HEK293 (cell line): ENCODE measurements around the gene HSD17B4.

ENCODE experiments used
- BCL11A ChIP-seq: fragments of 450-650 bp; formaldehyde crosslinking; IDR thresholded peaks from 2 replicates; pipeline ENCODE4 v1.5.1; 2016; ENCODE audit warnings: low read depth, missing biosample characterization, missing genetic modification characterization
- GLI4 ChIP-seq: fragments of 450-650 bp; formaldehyde crosslinking; IDR thresholded peaks from 2 replicates; pipeline ENCODE4 v1.5.1; 2016; ENCODE audit warnings: missing biosample characterization, missing genetic modification characterization
- KLF10 ChIP-seq: fragments of 450-650 bp; IDR thresholded peaks from 2 replicates; pipeline ENCODE4 v1.5.1; 2018; ENCODE audit warnings: missing biosample characterization, mild to moderate bottlenecking, missing genetic modification characterization
- KLF8 ChIP-seq: fragments of 450-650 bp; formaldehyde crosslinking; IDR thresholded peaks from 2 replicates; pipeline ENCODE4 v1.5.1; 2016; ENCODE audit warnings: missing biosample characterization, missing genetic modification characterization
- MYNN ChIP-seq: fragments of 450-650 bp; formaldehyde crosslinking; IDR thresholded peaks from 2 replicates; pipeline ENCODE4 v1.5.1; 2016; ENCODE audit warnings: missing biosample characterization, missing genetic modification characterization, borderline replicate concordance
- SP2 ChIP-seq: fragments of 450-650 bp; formaldehyde crosslinking; IDR thresholded peaks from 2 replicates; pipeline ENCODE4 v1.5.1; 2016; ENCODE audit warnings: missing biosample characterization, missing genetic modification characterization
- TCF7L2 ChIP-seq: IDR thresholded peaks from 2 replicates; pipeline ENCODE4 v1.6.1; 2011; ENCODE audit warnings: low read depth, mild to moderate bottlenecking, inconsistent platforms, low read length, moderate library complexity, borderline replicate concordance
- ZBTB17 ChIP-seq: fragments of 450-650 bp; formaldehyde crosslinking; IDR thresholded peaks from 2 replicates; pipeline ENCODE4 v1.5.1; 2016; ENCODE audit warnings: missing biosample characterization, missing genetic modification characterization
- ZBTB20 ChIP-seq: fragments of 450-650 bp; formaldehyde crosslinking; IDR thresholded peaks from 2 replicates; pipeline ENCODE4 v1.5.1; 2016; ENCODE audit warnings: missing biosample characterization, missing genetic modification characterization
- ZFP69B ChIP-seq: fragments of 450-650 bp; formaldehyde crosslinking; IDR thresholded peaks from 2 replicates; pipeline ENCODE4 v1.5.1; 2016; ENCODE audit warnings: missing biosample characterization, missing genetic modification characterization
- ZIC2 ChIP-seq: fragments of 450-650 bp; formaldehyde crosslinking; IDR thresholded peaks from 2 replicates; pipeline ENCODE4 v1.5.1; 2016; ENCODE audit warnings: missing biosample characterization, missing genetic modification characterization
- ZNF138 ChIP-seq: fragments of 450-650 bp; formaldehyde crosslinking; IDR thresholded peaks from 2 replicates; pipeline ENCODE4 v1.5.1; 2016; ENCODE audit warnings: missing biosample characterization, missing genetic modification characterization, borderline replicate concordance
- ZNF157 ChIP-seq: fragments of 450-650 bp; formaldehyde crosslinking; IDR thresholded peaks from 2 replicates; pipeline ENCODE4 v1.5.1; 2016; ENCODE audit warnings: missing biosample characterization, missing genetic modification characterization
- ZNF248 ChIP-seq: fragments of 450-650 bp; formaldehyde crosslinking; IDR thresholded peaks from 2 replicates; pipeline ENCODE4 v1.5.1; 2017; ENCODE audit warnings: missing biosample characterization, missing genetic modification characterization
- ZNF324 ChIP-seq: fragments of 450-650 bp; formaldehyde crosslinking; IDR thresholded peaks from 2 replicates; pipeline ENCODE4 v1.5.1; 2016; ENCODE audit warnings: missing biosample characterization, missing genetic modification characterization
- ZNF354C ChIP-seq: fragments of 450-650 bp; formaldehyde crosslinking; IDR thresholded peaks from 2 replicates; pipeline ENCODE4 v1.5.1; 2016; ENCODE audit warnings: missing biosample characterization, missing genetic modification characterization, low read depth, borderline replicate concordance
- ZNF366 ChIP-seq: fragments of 450-650 bp; formaldehyde crosslinking; conservative IDR thresholded peaks from 2 replicates; pipeline ENCODE4 v1.5.1; 2016; ENCODE audit warnings: missing biosample characterization, missing genetic modification characterization
- ZNF37A ChIP-seq: fragments of 450-650 bp; IDR thresholded peaks from 2 replicates; pipeline ENCODE4 v1.5.1; 2018; ENCODE audit warnings: missing biosample characterization, missing genetic modification characterization
- ZNF473 ChIP-seq: fragments of 450-650 bp; formaldehyde crosslinking; IDR thresholded peaks from 2 replicates; pipeline ENCODE4 v1.5.1; 2017; ENCODE audit warnings: missing biosample characterization, missing genetic modification characterization
- ZNF629 ChIP-seq: fragments of 450-650 bp; formaldehyde crosslinking; IDR thresholded peaks from 2 replicates; pipeline ENCODE4 v1.5.1; 2017; ENCODE audit warnings: missing biosample characterization, missing genetic modification characterization
- ZNF654 ChIP-seq: fragments of 450-650 bp; formaldehyde crosslinking; IDR thresholded peaks from 2 replicates; pipeline ENCODE4 v1.5.1; 2016; ENCODE audit warnings: low read depth, missing biosample characterization, missing genetic modification characterization
- ZNF677 ChIP-seq: fragments of 450-650 bp; IDR thresholded peaks from 2 replicates; pipeline ENCODE4 v1.5.0; 2018; ENCODE audit warnings: missing biosample characterization, mild to moderate bottlenecking, missing genetic modification characterization, moderate library complexity
- ZNF76 ChIP-seq: fragments of 450-650 bp; formaldehyde crosslinking; IDR thresholded peaks from 2 replicates; pipeline ENCODE4; 2016; ENCODE audit warnings: low read depth, missing biosample characterization, missing genetic modification characterization, borderline replicate concordance
- ZNF768 ChIP-seq: fragments of 450-650 bp; formaldehyde crosslinking; IDR thresholded peaks from 2 replicates; pipeline ENCODE4 v1.5.1; 2018; ENCODE audit warnings: missing biosample characterization, mild to moderate bottlenecking, missing genetic modification characterization
- ZSCAN30 ChIP-seq: fragments of 450-650 bp; IDR thresholded peaks from 2 replicates; pipeline ENCODE4 v1.5.1; 2018; ENCODE audit warnings: missing biosample characterization, mild to moderate bottlenecking, missing genetic modification characterization, moderate library complexity
- TF ChIP-seq, protein P1 (sequence below): fragments of 450-650 bp; formaldehyde crosslinking; IDR thresholded peaks from 2 replicates; pipeline ENCODE4 v1.5.1; 2016; ENCODE audit warnings: missing biosample characterization, missing genetic modification characterization
- TF ChIP-seq, protein P2 (sequence below): fragments of 450-650 bp; formaldehyde crosslinking; IDR thresholded peaks from 2 replicates; pipeline ENCODE4 v1.5.1; 2016; ENCODE audit warnings: missing biosample characterization, missing genetic modification characterization
- TF ChIP-seq, protein P3 (sequence below): fragments of 450-650 bp; formaldehyde crosslinking; IDR thresholded peaks from 2 replicates; pipeline ENCODE4 v1.5.1; 2016; ENCODE audit warnings: missing biosample characterization, missing genetic modification characterization, low read depth
- TF ChIP-seq, protein P4 (sequence below): fragments of 450-650 bp; formaldehyde crosslinking; IDR thresholded peaks from 2 replicates; pipeline ENCODE4 v1.5.0; 2017; ENCODE audit warnings: missing biosample characterization, missing genetic modification characterization, borderline replicate concordance
- TF ChIP-seq, protein P5 (sequence below): fragments of 450-650 bp; formaldehyde crosslinking; IDR thresholded peaks from 2 replicates; pipeline ENCODE4 v1.5.1; 2016; ENCODE audit warnings: missing biosample characterization, missing genetic modification characterization
- TF ChIP-seq, protein P6 (sequence below): fragments of 450-650 bp; formaldehyde crosslinking; IDR thresholded peaks from 2 replicates; pipeline ENCODE4 v1.5.1; 2017; ENCODE audit warnings: missing biosample characterization, missing genetic modification characterization

The HSD17B4 gene

DNA sequence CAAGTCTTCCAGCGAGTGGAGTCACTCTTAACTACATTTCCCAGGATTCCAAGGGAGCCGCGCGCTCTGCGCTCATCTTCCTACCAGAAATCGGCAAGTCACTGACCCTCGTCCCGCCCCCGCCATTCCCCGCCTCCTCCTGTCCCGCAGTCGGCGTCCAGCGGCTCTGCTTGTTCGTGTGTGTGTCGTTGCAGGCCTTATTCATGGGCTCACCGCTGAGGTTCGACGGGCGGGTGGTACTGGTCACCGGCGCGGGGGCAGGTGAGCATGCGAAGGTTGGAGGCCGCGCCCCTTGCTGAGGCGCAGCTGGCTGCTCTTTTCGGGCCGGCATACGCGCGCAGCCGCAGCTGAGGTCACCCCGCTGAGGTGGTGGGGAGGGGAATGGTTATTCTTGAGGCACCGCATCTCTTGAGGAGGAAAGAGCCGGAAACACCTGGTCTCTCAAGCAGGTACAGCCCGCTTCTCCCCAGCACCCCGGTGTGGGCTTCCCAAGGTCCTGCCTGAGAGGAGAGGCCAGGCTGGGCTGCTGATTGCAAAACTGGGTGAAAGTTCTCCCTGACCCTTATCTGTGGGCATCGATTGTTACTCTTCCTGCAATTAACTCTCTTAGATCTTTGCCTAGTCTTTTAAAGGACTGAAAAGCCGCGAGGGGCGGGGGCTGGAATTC, at the start of gene HSD17B4 (continued):
- TF ChIP-seq, protein P1, sequence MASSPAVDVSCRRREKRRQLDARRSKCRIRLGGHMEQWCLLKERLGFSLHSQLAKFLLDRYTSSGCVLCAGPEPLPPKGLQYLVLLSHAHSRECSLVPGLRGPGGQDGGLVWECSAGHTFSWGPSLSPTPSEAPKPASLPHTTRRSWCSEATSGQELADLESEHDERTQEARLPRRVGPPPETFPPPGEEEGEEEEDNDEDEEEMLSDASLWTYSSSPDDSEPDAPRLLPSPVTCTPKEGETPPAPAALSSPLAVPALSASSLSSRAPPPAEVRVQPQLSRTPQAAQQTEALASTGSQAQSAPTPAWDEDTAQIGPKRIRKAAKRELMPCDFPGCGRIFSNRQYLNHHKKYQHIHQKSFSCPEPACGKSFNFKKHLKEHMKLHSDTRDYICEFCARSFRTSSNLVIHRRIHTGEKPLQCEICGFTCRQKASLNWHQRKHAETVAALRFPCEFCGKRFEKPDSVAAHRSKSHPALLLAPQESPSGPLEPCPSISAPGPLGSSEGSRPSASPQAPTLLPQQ (tag by site-specific recombination) = peak; percentile 79
- TF ChIP-seq ZNF768 (tag by site-specific recombination) (no peak), ZBTB20 (tag by site-specific recombination) (peak; percentile 84), ZNF76 (tag by site-specific recombination) (peak; percentile 90), GLI4 (no peak), ZSCAN30 (tag by site-specific recombination) (peak; percentile 64; the same call in 1 of the 2 replicates), ZNF654 (tag by site-specific recombination) (no peak), ZNF366 (peak; percentile 48; the same call in 1 of the 2 replicates), SP2 (peak; percentile 77), ZNF138 (no peak), ZIC2 (peak; percentile 98), KLF8 (tag by site-specific recombination) (peak; percentile 57; the same call in 1 of the 2 replicates), ZNF629 (tag by site-specific recombination) (peak; percentile 51; the same call in 1 of the 2 replicates), ZBTB17 (tag by site-specific recombination) (peak; percentile 99), TCF7L2 (peak; percentile 69; the same call in 1 of the 2 replicates), ZFP69B (tag by site-specific recombination) (no peak; the same call in 1 of the 2 replicates), MYNN (0 out of 2 replicates have a peak, but pooled peaks have one; percentile 16), ZNF677 (tag by site-specific recombination) (no peak), BCL11A (no peak), KLF10 (tag by site-specific recombination) (peak; percentile 83), ZNF324 (tag by site-specific recombination) (no peak), ZNF473 (no peak), ZNF248 (tag by site-specific recombination) (no peak), ZNF354C (no peak), ZNF37A (no peak), ZNF157 (no peak)
- TF ChIP-seq, protein P2, sequence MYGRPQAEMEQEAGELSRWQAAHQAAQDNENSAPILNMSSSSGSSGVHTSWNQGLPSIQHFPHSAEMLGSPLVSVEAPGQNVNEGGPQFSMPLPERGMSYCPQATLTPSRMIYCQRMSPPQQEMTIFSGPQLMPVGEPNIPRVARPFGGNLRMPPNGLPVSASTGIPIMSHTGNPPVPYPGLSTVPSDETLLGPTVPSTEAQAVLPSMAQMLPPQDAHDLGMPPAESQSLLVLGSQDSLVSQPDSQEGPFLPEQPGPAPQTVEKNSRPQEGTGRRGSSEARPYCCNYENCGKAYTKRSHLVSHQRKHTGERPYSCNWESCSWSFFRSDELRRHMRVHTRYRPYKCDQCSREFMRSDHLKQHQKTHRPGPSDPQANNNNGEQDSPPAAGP (tag by site-specific recombination) = peak; percentile 27; the same call in 1 of the 2 replicates
- TF ChIP-seq, protein P3, sequence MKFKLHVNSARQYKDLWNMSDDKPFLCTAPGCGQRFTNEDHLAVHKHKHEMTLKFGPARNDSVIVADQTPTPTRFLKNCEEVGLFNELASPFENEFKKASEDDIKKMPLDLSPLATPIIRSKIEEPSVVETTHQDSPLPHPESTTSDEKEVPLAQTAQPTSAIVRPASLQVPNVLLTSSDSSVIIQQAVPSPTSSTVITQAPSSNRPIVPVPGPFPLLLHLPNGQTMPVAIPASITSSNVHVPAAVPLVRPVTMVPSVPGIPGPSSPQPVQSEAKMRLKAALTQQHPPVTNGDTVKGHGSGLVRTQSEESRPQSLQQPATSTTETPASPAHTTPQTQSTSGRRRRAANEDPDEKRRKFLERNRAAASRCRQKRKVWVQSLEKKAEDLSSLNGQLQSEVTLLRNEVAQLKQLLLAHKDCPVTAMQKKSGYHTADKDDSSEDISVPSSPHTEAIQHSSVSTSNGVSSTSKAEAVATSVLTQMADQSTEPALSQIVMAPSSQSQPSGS (tag by site-specific recombination) = no peak
- TF ChIP-seq, protein P4, sequence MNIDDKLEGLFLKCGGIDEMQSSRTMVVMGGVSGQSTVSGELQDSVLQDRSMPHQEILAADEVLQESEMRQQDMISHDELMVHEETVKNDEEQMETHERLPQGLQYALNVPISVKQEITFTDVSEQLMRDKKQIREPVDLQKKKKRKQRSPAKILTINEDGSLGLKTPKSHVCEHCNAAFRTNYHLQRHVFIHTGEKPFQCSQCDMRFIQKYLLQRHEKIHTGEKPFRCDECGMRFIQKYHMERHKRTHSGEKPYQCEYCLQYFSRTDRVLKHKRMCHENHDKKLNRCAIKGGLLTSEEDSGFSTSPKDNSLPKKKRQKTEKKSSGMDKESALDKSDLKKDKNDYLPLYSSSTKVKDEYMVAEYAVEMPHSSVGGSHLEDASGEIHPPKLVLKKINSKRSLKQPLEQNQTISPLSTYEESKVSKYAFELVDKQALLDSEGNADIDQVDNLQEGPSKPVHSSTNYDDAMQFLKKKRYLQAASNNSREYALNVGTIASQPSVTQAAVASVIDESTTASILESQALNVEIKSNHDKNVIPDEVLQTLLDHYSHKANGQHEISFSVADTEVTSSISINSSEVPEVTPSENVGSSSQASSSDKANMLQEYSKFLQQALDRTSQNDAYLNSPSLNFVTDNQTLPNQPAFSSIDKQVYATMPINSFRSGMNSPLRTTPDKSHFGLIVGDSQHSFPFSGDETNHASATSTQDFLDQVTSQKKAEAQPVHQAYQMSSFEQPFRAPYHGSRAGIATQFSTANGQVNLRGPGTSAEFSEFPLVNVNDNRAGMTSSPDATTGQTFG (tag by site-specific recombination) = no peak
- TF ChIP-seq, protein P5, sequence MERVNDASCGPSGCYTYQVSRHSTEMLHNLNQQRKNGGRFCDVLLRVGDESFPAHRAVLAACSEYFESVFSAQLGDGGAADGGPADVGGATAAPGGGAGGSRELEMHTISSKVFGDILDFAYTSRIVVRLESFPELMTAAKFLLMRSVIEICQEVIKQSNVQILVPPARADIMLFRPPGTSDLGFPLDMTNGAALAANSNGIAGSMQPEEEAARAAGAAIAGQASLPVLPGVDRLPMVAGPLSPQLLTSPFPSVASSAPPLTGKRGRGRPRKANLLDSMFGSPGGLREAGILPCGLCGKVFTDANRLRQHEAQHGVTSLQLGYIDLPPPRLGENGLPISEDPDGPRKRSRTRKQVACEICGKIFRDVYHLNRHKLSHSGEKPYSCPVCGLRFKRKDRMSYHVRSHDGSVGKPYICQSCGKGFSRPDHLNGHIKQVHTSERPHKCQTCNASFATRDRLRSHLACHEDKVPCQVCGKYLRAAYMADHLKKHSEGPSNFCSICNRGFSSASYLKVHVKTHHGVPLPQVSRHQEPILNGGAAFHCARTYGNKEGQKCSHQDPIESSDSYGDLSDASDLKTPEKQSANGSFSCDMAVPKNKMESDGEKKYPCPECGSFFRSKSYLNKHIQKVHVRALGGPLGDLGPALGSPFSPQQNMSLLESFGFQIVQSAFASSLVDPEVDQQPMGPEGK (tag by site-specific recombination) = peak; percentile 87
- TF ChIP-seq, protein P6, sequence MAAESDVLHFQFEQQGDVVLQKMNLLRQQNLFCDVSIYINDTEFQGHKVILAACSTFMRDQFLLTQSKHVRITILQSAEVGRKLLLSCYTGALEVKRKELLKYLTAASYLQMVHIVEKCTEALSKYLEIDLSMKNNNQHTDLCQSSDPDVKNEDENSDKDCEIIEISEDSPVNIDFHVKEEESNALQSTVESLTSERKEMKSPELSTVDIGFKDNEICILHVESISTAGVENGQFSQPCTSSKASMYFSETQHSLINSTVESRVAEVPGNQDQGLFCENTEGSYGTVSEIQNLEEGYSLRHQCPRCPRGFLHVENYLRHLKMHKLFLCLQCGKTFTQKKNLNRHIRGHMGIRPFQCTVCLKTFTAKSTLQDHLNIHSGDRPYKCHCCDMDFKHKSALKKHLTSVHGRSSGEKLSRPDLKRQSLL (tag by site-specific recombination) = no peak
